A549 (cell line): ENCODE data around the gene STAT1. TPM values are rescaled to one million over a fixed set of nuclear protein-coding genes. Genes with fewer than 3 reads are reported as not detected.

Experiments
- ATAC-seq, 2 experiments: fragments of 200-7000 bp in 1 of 2; fragments of >200 bp in 1 of 2; cut with Nextera tagmentation in 1 of 2; cut with Tn5 transposase in 1 of 2; 3 replicates each; pipeline versions ENCODE4 v1.8.0 to v1.9.1; 2018 to 2020; ENCODE audit warnings: mild to moderate bottlenecking in 1 of 2, moderate library complexity in 1 of 2
- CTCF ChIA-PET: fragments of 300-600 bp; sonication (Branson Sonifier 250); formaldehyde crosslinking; extraction: SDS; loops from one replicate; lab custom pipeline; 2021; ENCODE audit warnings: antibody characterized with exemption, inconsistent platforms; lab: Yijun Ruan, JAX
- POLR2A ChIA-PET: fragments of 350-600 bp; formaldehyde crosslinking; extraction: SDS; loops from one replicate; lab custom pipeline; 2021; ENCODE audit warnings: antibody characterized with exemption, inconsistent platforms; lab: Yijun Ruan, JAX
- DNase-seq, 2 experiments: peaks; one replicate each; pipeline versions ENCODE4 v3.0.0 to v3.0.0-alpha.2; 2011 to 2016; ENCODE audit warnings: low read depth in 1 of 2, low spot score in 1 of 2
- FAIRE-seq: peaks from 2 replicates; lab custom pipeline; 2011; peaks lifted over from hg19 to GRCh38; lab: Jason Lieb, UNC
- H3K27ac ChIP-seq, 2 experiments: fragments of >200 bp; sonication (Bioruptor Twin); formaldehyde crosslinking; 3 replicates each; pipeline ENCODE4 v1.5.1; 2016 to 2017
- H3K4me1 ChIP-seq: fragments of >200 bp; sonication (Bioruptor Twin); formaldehyde crosslinking; 3 replicates; pipeline ENCODE4 v1.6.1; 2016
- H3K4me2 ChIP-seq: fragments of >200 bp; sonication (Bioruptor Twin); formaldehyde crosslinking; 3 replicates; pipeline ENCODE4 v1.6.1; 2016
- H3K4me3 ChIP-seq: fragments of >200 bp; sonication (Bioruptor Twin); formaldehyde crosslinking; 3 replicates; pipeline ENCODE4 v1.5.1; 2016
- H3K9me3 ChIP-seq: fragments of >200 bp; sonication (Bioruptor Twin); formaldehyde crosslinking; 3 replicates; pipeline ENCODE4 v1.6.1; 2016
- CEBPB ChIP-seq, 2 experiments: fragments of >200 bp in 1 of 2; sonication (Bioruptor Twin) in 1 of 2; formaldehyde crosslinking in 1 of 2; IDR thresholded peaks; 2 replicates each; pipeline ENCODE4 v1.6.1; 2012 to 2016
- CHD4 ChIP-seq: fragments of 200-600 bp; sonication (generic); IDR thresholded peaks from 2 replicates; pipeline ENCODE4 v1.6.1; 2016; ENCODE audit warnings: antibody characterized with exemption, mild to moderate bottlenecking, borderline replicate concordance
- CTCF ChIP-seq: fragments of >200 bp; sonication (Bioruptor Twin); formaldehyde crosslinking; IDR thresholded peaks from 3 replicates; pipeline ENCODE4 v1.5.1; 2016
- E2F6 ChIP-seq: IDR thresholded peaks from 2 replicates; pipeline ENCODE4 v1.6.1; 2012; ENCODE audit warnings: low read depth, borderline replicate concordance
- EHF ChIP-seq: fragments of 250-450 bp; sonication (Bioruptor Pico); IDR thresholded peaks from 2 replicates; pipeline ENCODE4 v1.5.0; 2020; ENCODE audit warnings: mild to moderate bottlenecking
- ESRRA ChIP-seq: fragments of 150-350 bp; IDR thresholded peaks from 2 replicates; pipeline ENCODE4 v1.6.1; 2014; ENCODE audit warnings: mild to moderate bottlenecking, low read length, borderline replicate concordance
- FOSL2 ChIP-seq, 2 experiments: fragments of 450-650 bp in 1 of 2; fragments of >200 bp in 1 of 2; sonication (Bioruptor Twin) in 1 of 2; formaldehyde crosslinking; IDR thresholded peaks; 2 replicates each; pipeline versions ENCODE4 v1.5.0 to v1.6.1; 2016 to 2020; ENCODE audit warnings: mild to moderate bottlenecking in 1 of 2, moderate library complexity in 1 of 2
- FOXS1 ChIP-seq: fragments of 250-450 bp; sonication (Bioruptor Pico); IDR thresholded peaks from 2 replicates; pipeline ENCODE4 v1.5.0; 2020; ENCODE audit warnings: mild to moderate bottlenecking, moderate library complexity
- HES2 ChIP-seq: fragments of >200 bp; sonication (Bioruptor Twin); formaldehyde crosslinking; IDR thresholded peaks from 2 replicates; pipeline ENCODE4 v1.6.1; 2016
- HEYL ChIP-seq: fragments of 250-450 bp; sonication (Bioruptor Pico); IDR thresholded peaks from 2 replicates; pipeline ENCODE4 v1.8.0; 2021; ENCODE audit warnings: mild to moderate bottlenecking, moderate library complexity
- HOXA7 ChIP-seq: fragments of 250-450 bp; sonication (Bioruptor Pico); IDR thresholded peaks from 2 replicates; pipeline ENCODE4 v1.5.0; 2020; ENCODE audit warnings: mild to moderate bottlenecking, moderate library complexity
- HOXB5 ChIP-seq: fragments of 250-450 bp; sonication (Bioruptor Pico); IDR thresholded peaks from 2 replicates; pipeline ENCODE4 v1.5.0; 2020; ENCODE audit warnings: mild to moderate bottlenecking, moderate library complexity
- JUN ChIP-seq, 2 experiments: fragments of >200 bp; sonication (Bioruptor Twin); formaldehyde crosslinking; IDR thresholded peaks; 2 replicates in 1 of 2; 3 replicates in 1 of 2; pipeline ENCODE4 v1.6.1; 2016 to 2017
- KDM5A ChIP-seq: fragments of 200-600 bp; sonication (generic); IDR thresholded peaks from 2 replicates; pipeline ENCODE4 v1.6.1; 2016; ENCODE audit warnings: antibody characterized with exemption, mild to moderate bottlenecking
- MAX ChIP-seq: IDR thresholded peaks from 2 replicates; pipeline ENCODE4 v1.6.1; 2012
- MAZ ChIP-seq: fragments of 150-350 bp; IDR thresholded peaks from 2 replicates; pipeline ENCODE4 v1.6.1; 2014; ENCODE audit warnings: antibody characterized with exemption, low read depth, low read length, borderline replicate concordance
- NFE2L2 ChIP-seq: fragments of 150-350 bp; conservative IDR thresholded peaks from 2 replicates; pipeline ENCODE4 v1.6.1; 2014; ENCODE audit warnings: low read length
- PHF8 ChIP-seq: fragments of 200-600 bp; sonication (generic); IDR thresholded peaks from 2 replicates; pipeline ENCODE4 v1.6.1; 2016; ENCODE audit warnings: low read depth, mild to moderate bottlenecking, antibody characterized with exemption, moderate library complexity, borderline replicate concordance
- POLR2A ChIP-seq: IDR thresholded peaks from 2 replicates; pipeline ENCODE4 v1.6.1; 2012; ENCODE audit warnings: mild to moderate bottlenecking, low read length
- REST ChIP-seq: fragments of 200-600 bp; sonication (generic); IDR thresholded peaks from 2 replicates; pipeline ENCODE4 v1.6.1; 2016; ENCODE audit warnings: antibody characterized with exemption, mild to moderate bottlenecking, moderate library complexity
- SMC3 ChIP-seq: fragments of >200 bp; sonication (Bioruptor Twin); formaldehyde crosslinking; IDR thresholded peaks from 3 replicates; pipeline ENCODE4 v1.6.1; 2018; ENCODE audit warnings: inconsistent platforms
- SREBF2 ChIP-seq: fragments of 450-650 bp; IDR thresholded peaks from 2 replicates; pipeline ENCODE4 v1.6.1; 2014; ENCODE audit warnings: mild to moderate bottlenecking, moderate library complexity
- TFCP2L1 ChIP-seq: fragments of 250-450 bp; sonication (Bioruptor Pico); IDR thresholded peaks from 2 replicates; pipeline ENCODE4 v1.5.0; 2021; ENCODE audit warnings: mild to moderate bottlenecking
- USF2 ChIP-seq: fragments of 450-650 bp; IDR thresholded peaks from 2 replicates; pipeline ENCODE4 v1.6.1; 2014; ENCODE audit warnings: antibody characterized with exemption
- WGBS: methylation state at CpG from one replicate; pipeline ENCODE4 v1.1.6; 2017; ENCODE audit errors: missing lambda C conversion rate; 5-methylcytosine and 5-hydroxymethylcytosine counted together
- polyA plus RNA-seq, 4 experiments: library from polyadenylated mRNA; depleted of rRNA in 3 of 4; stranded (reverse); fragments of >200 nt; fragmentation: RNase III in 1 of 4; extraction: RNeasy Plus Mini Kit Qiagen cat#74134 plus additional on column Dnase treatment in 1 of 4; gene quantifications; 2 replicates in 3 of 4; 3 replicates in 1 of 4; pipeline ENCODE4 v1.2.3, GENCODE V29; 2011 to 2017

Gene STAT1
- polyA plus RNA-seq, 2 of the 4 experiments (the other 2 are of a cell fraction) = 105 to 182 TPM

GRCh38 chr2:191020221-191020741, 6.3 kb upstream of the STAT1 start (continued):
- TF ChIP-seq FOXS1 (no peak), FOSL2 (IDR thresholded peaks at IDR 0.05) (no peak), FOSL2 (CRISPR knock-in tag; IDR thresholded peaks at IDR 0.05) (peak; percentile 46; the same call in 1 of the 2 replicates), HOXA7 (no peak), REST (no peak), PHF8 (peak; percentile 38), SMC3 (peak; percentile 42), POLR2A (peak; percentile 90), TFCP2L1 (no peak; the same call in 1 of the 2 replicates), MAX (peak; percentile 100), KDM5A (peak; percentile 77; the same call in 1 of the 2 replicates), E2F6 (peak; percentile 96), NFE2L2 (no peak), CEBPB (IDR thresholded peaks at IDR 0.05) (no peak), JUN (IDR thresholded peaks at IDR 0.05) (peak; percentile 88 to 97), CTCF (no peak), EHF (CRISPR knock-in tag) (no peak), MAZ (no peak), HES2 (no peak), HEYL (no peak), CHD4 (no peak)

GRCh38 chr2:191019376-191019775, 5.4 kb upstream of the STAT1 start:
- ChIA-PET CTCF (interaction anchor here (1.0 kb wide), 1 partner anchor 33 kb away, joined by 3 read pairs; no protein-coding TSS in a partner anchor), POLR2A (interaction anchor here (1.1 to 2.5 kb wide), 5 partner anchors 20 to 136 kb away, joined by 3 to 24 read pairs (median 8); no protein-coding TSS in a partner anchor)
- no peak for FAIRE-seq

More at GRCh38 chr2:191019376-191019775, 5.4 kb upstream of the STAT1 start:
- Histone ChIP-seq H3K4me2 (peak overlapping the region; percentile 98), H3K4me1 (peaks cover 40% of the 10 kb centered on the region), H3K9me3 (no peaks in the 10 kb centered on the region)
- no peak for ATAC-seq
- 81% methylated on average over 3 of the region's 3 CpGs for WGBS
- TF ChIP-seq HOXB5 (CRISPR knock-in tag) = no peak
- TF ChIP-seq CEBPB (IDR thresholded peaks at IDR 0.05) = no peak
- TF ChIP-seq REST = no peak
- no peak for TF ChIP-seq EHF (CRISPR knock-in tag)
- TF ChIP-seq ESRRA = no peak
- TF ChIP-seq SREBF2 = no peak
- no peak for TF ChIP-seq MAX
- no peak for TF ChIP-seq MAZ
- TF ChIP-seq USF2 = no peak
- TF ChIP-seq KDM5A = no peak
- TF ChIP-seq, all 56 proteins: peak for 0
- Histone ChIP-seq H3K4me3 (no peak overlapping the region), H3K27ac (peak overlapping the region; percentile 24 to 99; a peak in 3 of 6 replicates)
- DNase-seq = no peak
